Measurements from ENCODE around the gene PSMG4. TPM values are rescaled to one million over a fixed set of nuclear protein-coding genes. Genes with fewer than 3 reads are reported as not detected.

PSMG4 gene
- total and polyA plus RNA-seq, 10 of the 15 experiments (the other 5 are each of a cell fraction or from before 2014, with no cell fraction given) = 7.1 to 62.6 (median 29.8) TPM

GRCh38 chr6:3258720-3259490, at the start of gene PSMG4 (continued):
- TF ChIP-seq RELB (IDR thresholded peaks at IDR 0.05; ENCODE audit: low read depth) (peak; percentile 85), SUZ12 (IDR thresholded peaks at IDR 0.05; ENCODE audit: unreplicated experiment) (no peak), CBX3 (IDR thresholded peaks at IDR 0.05; ENCODE audit: borderline replicate concordance, low read depth) (no peak), IKZF1 (conservative IDR thresholded peaks at IDR 0.05) (peak; percentile 80), ZBTB4 (CRISPR knock-in tag; IDR thresholded peaks at IDR 0.05) (no peak)

All from GM12878 (cell line).